ENCODE results near the gene ACKR4.
"Not testable (repeated sequence)": the region's sequence is repeated elsewhere in the genome, so short reads cannot be mapped to it uniquely, and the experiment has no call there.

GRCh38 chr3:132615301-132615700 is 18.2 kb downstream of the ACKR4 start:
- not testable (repeated sequence) for TF ChIP-seq CTCF (IDR thresholded peaks at IDR 0.05); EZH2 (IDR thresholded peaks at IDR 0.05; ENCODE audit: borderline replicate concordance, insufficient read depth, low read depth, low read length, poor library complexity, severe bottlenecking)

Measured in B cell (primary cell).